Kidney (tissue), 14 donors: ENCODE results near the gene TOMM34. TPM values are rescaled to one million over a fixed set of nuclear protein-coding genes. Genes with fewer than 3 reads are reported as not detected.

Experiments used
- DNase-seq, 5 donors: peaks; one replicate each; pipeline ENCODE4 v3.0.0-alpha.2; 2013 to 2020
- FAIRE-seq: peaks from 2 replicates; lab custom pipeline; 2012; peaks lifted over from hg19 to GRCh38; lab: Jason Lieb, UNC
- H3K27ac ChIP-seq, 2 donors: one replicate each; pipeline ENCODE4 v1.7.0; 2013; ENCODE audit warnings: low read depth in 2 of 2, low read length in 2 of 2, inconsistent platforms in 1 of 2
- H3K27me3 ChIP-seq: one replicate; pipeline ENCODE4 v1.7.1; 2013; ENCODE audit warnings: low read length, inconsistent platforms; ENCODE audit not compliant: control insufficient read depth, insufficient read depth
- H3K36me3 ChIP-seq, 3 donors: one replicate each; pipeline versions ENCODE4 v1.7.0 to v1.7.1; 2013; ENCODE audit warnings: low read length in 3 of 3, control low read depth in 1 of 3, inconsistent platforms in 1 of 3; ENCODE audit not compliant: insufficient read depth in 3 of 3, control insufficient read depth in 2 of 3
- H3K4me1 ChIP-seq, 3 donors: one replicate each; pipeline versions ENCODE4 v1.7.0 to v1.7.1; 2013; ENCODE audit warnings: low read length in 3 of 3, inconsistent platforms in 1 of 3, low read depth in 1 of 3; ENCODE audit not compliant: control insufficient read depth in 2 of 3, insufficient read depth in 2 of 3
- H3K4me3 ChIP-seq, 3 donors: one replicate each; pipeline versions ENCODE4 v1.7.0 to v1.8.1; 2013; ENCODE audit warnings: low read length in 3 of 3, control low read depth in 1 of 3, inconsistent platforms in 1 of 3
- H3K9ac ChIP-seq, 3 donors: one replicate each; pipeline versions ENCODE4 v1.7.0 to v1.7.1; 2013; ENCODE audit warnings: low read length in 3 of 3, control low read depth in 1 of 3, inconsistent platforms in 1 of 3
- H3K9me3 ChIP-seq, 3 donors: one replicate each; pipeline versions ENCODE4 v1.7.0 to v1.7.1; 2013; ENCODE audit warnings: low read length in 3 of 3, control low read depth in 1 of 3, inconsistent platforms in 1 of 3; ENCODE audit not compliant: control insufficient read depth in 2 of 3, insufficient read depth in 1 of 3
- CTCF ChIP-seq: IDR thresholded peaks from 3 replicates; pipeline ENCODE4 v1.5.1; 2012; ENCODE audit warnings: mild to moderate bottlenecking, moderate library complexity, borderline replicate concordance; ENCODE audit not compliant: insufficient read depth; ENCODE audit errors: extremely low read depth
- intact Hi-C: fragments of 100-400 bp; cut with DNase I; formaldehyde crosslinking; loops from one replicate; pipeline ENCODE4 v1.11.1; 2022
- polyA plus RNA-seq: library from polyadenylated mRNA; stranded (reverse); fragments of 350-450 nt; fragmentation: Illumina TruSeq; extraction: RNeasy Lipid Tissue Mini Kit (QIAGEN cat#74804); gene quantifications from one replicate; pipeline ENCODE4 v1.2.3, GENCODE V29; 2014; ENCODE audit warnings: low read depth, low replicate concordance; ENCODE audit not compliant: insufficient read depth
- total RNA-seq: library from RNA; stranded (reverse); fragmentation: NEBNext Ultra II Directional; extraction: Animal tissue kit (Norgen Biotek cat#: 25700); gene quantifications from one replicate; pipeline ENCODE4 v1.2.1, GENCODE V29; 2021
- donor health status: control.
- donor health status: control.
- donor health status: control.
- donor health status: control.
- donor health status: control.
- donor health status: DM: yes; HTN: yes; CAD: no.
- donor health status: Normal renal cell carcinoma (clear cell type).

TOMM34 gene
- total and polyA plus RNA-seq, 2 donors from 2014 or later: 18.8 to 39.6 TPM

DNA sequence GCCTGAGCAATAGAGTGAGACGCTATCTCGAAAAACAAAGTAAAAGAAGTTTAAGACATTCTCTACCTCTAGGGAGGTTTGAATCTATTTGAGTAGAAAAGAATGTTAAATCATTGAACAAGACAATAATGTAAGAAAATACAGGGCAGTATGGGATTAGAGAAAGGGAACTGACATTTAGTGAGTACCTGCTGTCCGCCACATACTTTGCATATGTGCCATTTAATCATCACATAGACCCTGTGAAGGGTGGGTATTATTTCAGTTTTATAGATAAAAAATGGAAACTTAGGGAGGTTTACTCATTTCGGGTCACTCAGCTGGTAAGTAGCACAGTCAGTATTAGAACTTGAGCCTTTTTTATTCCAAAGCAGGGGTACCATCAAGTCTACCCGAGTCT lies 37.5 kb upstream of the TOMM34 start:
- H3K36me3 ChIP-seq: peaks cover 4 to 30% (median 15%) of the 10 kb centered on the region in 3 donors
- H3K27me3 ChIP-seq: no peaks in the 10 kb centered on the region
- no peak for DNase-seq
- H3K27ac ChIP-seq: no peak overlapping the region
- no peaks in the 10 kb centered on the region for H3K4me1 ChIP-seq
- H3K9ac ChIP-seq: no peak overlapping the region
- no peak overlapping the region for H3K4me3 ChIP-seq
- FAIRE-seq: no peak
- no peaks in the 10 kb centered on the region for H3K9me3 ChIP-seq
- no peak for TF ChIP-seq CTCF
- intact Hi-C loops: no loop called here

- no peak for FAIRE-seq
- Histone ChIP-seq H3K4me1 (no peaks in the 10 kb centered on the region), H3K36me3 (peaks cover 4 to 30% (median 15%) of the 10 kb centered on the region in 3 donors), H3K9ac (no peak overlapping the region), H3K9me3 (no peaks in the 10 kb centered on the region), H3K27ac (no peak overlapping the region), H3K27me3 (no peaks in the 10 kb centered on the region), H3K4me3 (no peak overlapping the region)
- intact Hi-C loops: no loop called here
- TF ChIP-seq CTCF: no peak
- DNase-seq: no peak
These were observed 37.0 kb upstream of the TOMM34 start for GRCh38 chr20:44997171-44997570.

GRCh38 chr20:44993343-44993742 lies 33.1 kb upstream of the TOMM34 start:
- Histone ChIP-seq H3K27me3 (no peaks in the 10 kb centered on the region), H3K4me3 (no peak overlapping the region), H3K9me3 (no peaks in the 10 kb centered on the region), H3K9ac (no peak overlapping the region), H3K36me3 (peaks cover 4 to 10% (median 9%) of the 10 kb centered on the region in 3 donors), H3K27ac (no peak overlapping the region), H3K4me1 (peaks cover 0 to 5% (median 0%) of the 10 kb centered on the region in 3 donors)
- TF ChIP-seq CTCF: no peak
- FAIRE-seq: no peak
- intact Hi-C loops: no loop called here
- no peak for DNase-seq

DNA sequence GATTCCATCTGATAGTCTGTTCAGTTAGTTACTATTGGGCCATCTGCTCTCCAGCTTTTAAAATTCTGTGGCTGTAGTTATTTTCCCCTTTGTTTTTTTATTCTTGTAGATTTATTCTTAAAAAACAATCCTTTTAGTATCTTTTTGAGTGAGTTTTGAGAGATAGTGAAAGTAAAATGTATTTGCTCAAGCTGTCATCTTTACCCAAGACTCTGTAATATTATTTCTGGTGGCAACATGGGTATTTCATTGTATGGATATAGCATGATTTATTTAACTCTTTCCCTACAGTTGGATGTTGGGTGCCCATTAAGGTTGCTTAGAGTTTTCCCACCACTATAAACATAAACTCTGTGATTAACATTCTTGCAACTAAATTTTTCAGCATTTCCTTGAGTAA lies 30.8 kb upstream of the TOMM34 start:
- H3K36me3 ChIP-seq: peaks cover 0 to 2% (median 0%) of the 10 kb centered on the region in 3 donors
- FAIRE-seq: no peak
- H3K27me3 ChIP-seq: no peaks in the 10 kb centered on the region
- H3K9me3 ChIP-seq: no peaks in the 10 kb centered on the region
- no peak overlapping the region for H3K4me3 ChIP-seq
- no peak overlapping the region for H3K9ac ChIP-seq
- no peak overlapping the region for H3K27ac ChIP-seq
- peaks cover 0 to 5% (median 0%) of the 10 kb centered on the region in 3 donors for H3K4me1 ChIP-seq
- intact Hi-C loops: no loop called here
- no peak for TF ChIP-seq CTCF
- DNase-seq: no peak
